NT2/D1 (cell line): ENCODE data around the gene SLC17A8.
"Not testable (repeated sequence)": the region's sequence is repeated elsewhere in the genome, so short reads cannot be mapped to it uniquely, and the experiment has no call there.

Source experiments
- DNase-seq: peaks from one replicate; pipeline ENCODE4 v3.0.0-alpha.2; 2011; ENCODE audit warnings: low read depth, low spot score
- H3K27me3 ChIP-seq: 2 replicates; pipeline ENCODE4 v1.6.0; 2011; ENCODE audit warnings: mild to moderate bottlenecking; ENCODE audit not compliant: insufficient read length, insufficient read depth
- H3K36me3 ChIP-seq: 2 replicates; pipeline ENCODE4 v1.6.1; 2011; ENCODE audit warnings: mild to moderate bottlenecking, low read length, mixed read lengths; ENCODE audit not compliant: insufficient read depth, insufficient read length
- H3K4me1 ChIP-seq: 2 replicates; pipeline ENCODE4 v1.5.1; 2011; ENCODE audit not compliant: insufficient read depth, insufficient read length
- H3K4me3 ChIP-seq: 2 replicates; pipeline ENCODE4 v1.5.1; 2011; ENCODE audit warnings: low read depth; ENCODE audit not compliant: insufficient read length
- H3K9ac ChIP-seq: 2 replicates; pipeline ENCODE4 v1.6.0; 2011; ENCODE audit warnings: low read depth; ENCODE audit not compliant: insufficient read length
- H3K9me3 ChIP-seq: 2 replicates; pipeline ENCODE4 v1.5.1; 2011; ENCODE audit warnings: mild to moderate bottlenecking, low read length; ENCODE audit not compliant: insufficient read depth
- SUZ12 ChIP-seq: IDR thresholded peaks from 2 replicates; pipeline ENCODE4 v1.6.1; 2011; ENCODE audit not compliant: insufficient read length, insufficient read depth; ENCODE audit errors: extremely low read depth
- YY1 ChIP-seq: IDR thresholded peaks from 2 replicates; pipeline ENCODE4 v1.6.1; 2011; ENCODE audit not compliant: insufficient read length, insufficient read depth
- ZNF274 ChIP-seq: IDR thresholded peaks from 2 replicates; pipeline ENCODE4 v1.6.1; 2011; ENCODE audit warnings: mild to moderate bottlenecking, low read depth, low read length

The SLC17A8 gene

DNA sequence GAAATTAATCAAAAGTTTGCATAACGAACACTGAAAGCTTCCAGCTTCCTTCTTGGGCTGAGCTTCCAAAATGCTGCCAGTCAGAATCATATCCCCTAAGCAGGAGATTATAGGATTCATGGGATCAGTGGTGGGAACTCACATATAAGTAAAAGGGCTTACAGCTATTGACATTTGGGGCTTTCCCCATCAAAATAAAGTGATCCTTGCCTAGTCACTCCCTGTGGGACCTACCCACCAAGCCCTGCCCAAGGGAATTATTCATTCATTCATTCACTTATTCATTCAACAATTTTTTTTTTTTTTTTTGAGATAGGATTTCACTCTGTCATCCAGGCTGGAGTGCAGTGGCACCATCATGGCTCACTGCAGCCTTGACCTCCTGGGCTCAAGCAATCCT is 69.3 kb downstream of the SLC17A8 start:
- no peaks in the 10 kb centered on the region for H3K27me3 ChIP-seq
- no peaks in the 10 kb centered on the region for H3K4me1 ChIP-seq
- DNase-seq = no peak
- H3K4me3 ChIP-seq = no peak overlapping the region
- H3K9ac ChIP-seq = no peak overlapping the region
- no peaks in the 10 kb centered on the region for H3K9me3 ChIP-seq
- TF ChIP-seq YY1 (no peak), SUZ12 (no peak), ZNF274 (no peak)
- H3K36me3 ChIP-seq = no peaks in the 10 kb centered on the region

GRCh38 chr12:100427078-100427477 is 70.2 kb downstream of the SLC17A8 start:
- no peaks in the 10 kb centered on the region for H3K27me3 ChIP-seq
- no peaks in the 10 kb centered on the region for H3K9me3 ChIP-seq
- H3K9ac ChIP-seq = no peak overlapping the region
- DNase-seq = no peak
- no peak overlapping the region for H3K4me3 ChIP-seq
- no peaks in the 10 kb centered on the region for H3K36me3 ChIP-seq
- TF ChIP-seq ZNF274 = no peak
- TF ChIP-seq YY1 = no peak
- TF ChIP-seq SUZ12 = no peak
- no peaks in the 10 kb centered on the region for H3K4me1 ChIP-seq

DNA sequence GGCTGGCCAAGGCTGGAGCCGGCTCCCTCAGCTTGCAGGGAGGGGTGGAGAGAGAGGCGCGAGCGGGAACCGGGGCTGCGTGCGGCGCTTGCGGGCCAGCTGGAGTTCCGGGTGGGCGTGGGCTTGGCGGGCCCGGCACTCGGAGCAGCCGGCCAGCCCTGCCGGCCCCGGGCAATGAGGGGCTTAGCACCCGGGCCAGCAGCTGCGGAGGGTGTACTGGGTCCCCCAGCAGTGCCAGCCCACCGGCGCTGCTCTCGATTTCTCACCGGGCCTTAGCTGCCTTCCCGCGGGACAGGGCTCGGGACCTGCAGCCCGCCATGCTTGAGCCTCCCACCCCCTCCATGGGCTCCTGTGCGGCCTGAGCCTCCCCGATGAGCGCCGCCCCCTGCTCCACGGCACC is 73.4 kb downstream of the SLC17A8 start:
- DNase-seq, H3K27me3 ChIP-seq, H3K36me3 ChIP-seq, H3K9ac ChIP-seq, H3K9me3 ChIP-seq, H3K4me1 ChIP-seq, H3K4me3 ChIP-seq: not testable (repeated sequence)

- Histone ChIP-seq H3K27me3 (no peaks in the 10 kb centered on the region), H3K36me3 (no peaks in the 10 kb centered on the region), H3K4me1 (no peaks in the 10 kb centered on the region), H3K9me3 (no peaks in the 10 kb centered on the region), H3K4me3 (no peak overlapping the region), H3K9ac (no peak overlapping the region)
- DNase-seq = no peak
- TF ChIP-seq ZNF274 (no peak), YY1 (no peak), SUZ12 (no peak)
Measured at GRCh38 chr12:100433701-100434100, 76.8 kb downstream of the SLC17A8 start.

- DNase-seq = no peak
- H3K36me3 ChIP-seq = no peaks in the 10 kb centered on the region
- no peaks in the 10 kb centered on the region for H3K27me3 ChIP-seq
- TF ChIP-seq ZNF274 (no peak), SUZ12 (no peak), YY1 (no peak)
- no peak overlapping the region for H3K4me3 ChIP-seq
- H3K9ac ChIP-seq = no peak overlapping the region
- no peaks in the 10 kb centered on the region for H3K4me1 ChIP-seq
- no peaks in the 10 kb centered on the region for H3K9me3 ChIP-seq
Measured at GRCh38 chr12:100434177-100434576, 77.3 kb downstream of the SLC17A8 start.

GRCh38 chr12:100435957-100436356 is 79.1 kb downstream of the SLC17A8 start:
- Histone ChIP-seq H3K27me3 (no peaks in the 10 kb centered on the region), H3K9me3 (no peaks in the 10 kb centered on the region), H3K4me3 (no peak overlapping the region), H3K36me3 (no peaks in the 10 kb centered on the region), H3K9ac (no peak overlapping the region), H3K4me1 (no peaks in the 10 kb centered on the region)
- TF ChIP-seq SUZ12 (no peak), YY1 (no peak), ZNF274 (no peak)
- DNase-seq = no peak

DNA sequence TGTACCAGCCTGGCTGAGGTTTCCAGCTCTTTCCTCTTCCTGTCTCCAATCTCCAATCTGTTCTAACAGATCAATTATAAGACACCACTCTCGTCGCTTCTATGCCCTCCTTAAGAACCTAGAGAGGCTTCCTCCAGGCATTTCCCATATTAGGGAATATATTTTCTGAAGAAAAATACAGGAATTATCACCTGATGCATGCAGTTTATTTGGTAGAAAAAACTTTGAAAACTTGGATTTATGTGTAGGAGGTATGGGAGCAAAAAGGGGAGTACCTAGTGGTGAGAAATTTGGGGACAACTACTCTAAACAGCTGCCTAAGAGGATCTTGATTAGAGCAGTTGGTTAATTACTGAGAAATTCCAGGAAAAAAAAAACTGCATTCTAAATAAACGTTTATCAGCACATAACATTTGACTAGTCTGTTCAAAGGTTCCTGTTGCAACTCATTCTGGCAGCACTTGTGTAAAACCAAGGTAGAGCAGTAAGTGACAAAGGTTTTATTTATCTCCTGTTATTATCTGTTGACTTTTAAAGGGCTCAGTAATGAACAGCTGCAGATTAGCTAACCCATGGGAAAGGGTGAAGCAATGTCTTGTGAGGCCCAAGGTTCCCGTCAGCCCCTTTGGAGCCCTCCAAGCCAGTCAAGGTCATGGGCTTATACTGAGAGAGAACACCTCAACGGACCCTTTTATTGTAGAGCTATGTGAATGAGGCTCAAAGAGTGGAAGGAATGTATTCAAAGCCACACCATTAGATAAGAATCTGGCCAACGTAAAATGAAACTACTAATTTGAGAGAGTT is 80.4 kb downstream of the SLC17A8 start:
- no peak for DNase-seq

DNA sequence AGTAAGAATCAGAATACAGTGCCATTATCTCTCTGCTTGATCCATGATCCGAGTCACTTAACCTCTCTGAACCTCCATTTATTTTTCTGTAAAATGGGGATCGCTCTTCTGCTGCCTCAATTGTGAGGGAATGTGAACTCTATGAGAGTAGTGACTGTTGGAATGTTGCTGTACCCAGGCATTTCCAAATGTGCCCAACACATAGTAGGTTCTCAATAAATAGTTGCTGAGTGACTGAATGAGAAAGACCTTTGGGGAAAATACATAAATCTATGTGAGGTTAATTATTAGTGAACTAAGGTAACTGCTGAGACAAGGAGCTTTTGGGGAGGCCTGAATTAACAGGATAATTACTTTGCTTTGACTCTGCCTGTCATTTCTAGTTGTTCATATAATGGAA is 82.9 kb downstream of the SLC17A8 start:
- Histone ChIP-seq H3K27me3 (no peaks in the 10 kb centered on the region), H3K9ac (no peak overlapping the region), H3K4me3 (no peak overlapping the region), H3K36me3 (no peaks in the 10 kb centered on the region), H3K9me3 (no peaks in the 10 kb centered on the region), H3K4me1 (no peaks in the 10 kb centered on the region)
- TF ChIP-seq ZNF274 (no peak), YY1 (no peak), SUZ12 (no peak)
- DNase-seq = no peak

More for the DNA sequence above, 80.4 kb downstream of the SLC17A8 start:
- Histone ChIP-seq H3K9me3 (no peaks in the 10 kb centered on the region), H3K27me3 (no peaks in the 10 kb centered on the region), H3K36me3 (no peaks in the 10 kb centered on the region), H3K4me3 (no peak overlapping the region), H3K4me1 (no peaks in the 10 kb centered on the region), H3K9ac (no peak overlapping the region)
- no peak for TF ChIP-seq SUZ12
- TF ChIP-seq YY1 = no peak
- no peak for TF ChIP-seq ZNF274
